Suprapubic skin (tissue), 4 donors: Measurements from ENCODE around the gene C1QTNF6. TPM values are rescaled to one million over a fixed set of nuclear protein-coding genes. Genes with fewer than 3 reads are reported as not detected.

Experiments used
- DNase-seq, 2 donors: peaks; one replicate each; pipeline ENCODE4 v3.0.0-alpha.2; 2019; ENCODE audit warnings: low spot score in 2 of 2
- H3K27ac ChIP-seq: fragments of 200-600 bp; sonication (generic); one replicate; pipeline ENCODE4 v1.5.1; 2019
- H3K27me3 ChIP-seq: fragments of 200-600 bp; sonication (generic); one replicate; pipeline ENCODE4 v1.5.1; 2019
- H3K36me3 ChIP-seq: fragments of 200-600 bp; sonication (generic); one replicate; pipeline ENCODE4 v1.5.1; 2019
- H3K4me1 ChIP-seq: fragments of 200-600 bp; sonication (generic); one replicate; pipeline ENCODE4 v1.5.1; 2019
- H3K4me3 ChIP-seq: fragments of 200-600 bp; sonication (generic); one replicate; pipeline ENCODE4 v1.5.1; 2019; ENCODE audit warnings: mild to moderate bottlenecking
- H3K9me3 ChIP-seq: fragments of 200-600 bp; sonication (generic); one replicate; pipeline ENCODE4 v1.5.1; 2019
- EP300 ChIP-seq: sonication (generic); formaldehyde crosslinking; IDR thresholded peaks from one replicate; pipeline ENCODE4 v1.6.1; 2017; ENCODE audit warnings: antibody characterized with exemption
- POLR2A ChIP-seq, 2 donors: fragments of 450-650 bp; IDR thresholded peaks; one replicate each; pipeline ENCODE4 v1.6.1; 2017; ENCODE audit warnings: antibody characterized with exemption in 2 of 2, mild to moderate bottlenecking in 2 of 2, moderate library complexity in 2 of 2
- POLR2AphosphoS5 ChIP-seq, 3 donors: sonication (generic); formaldehyde crosslinking; IDR thresholded peaks; one replicate each; pipeline ENCODE4 v1.6.1; 2017; ENCODE audit warnings: antibody characterized with exemption in 3 of 3
- WGBS: methylation state at CpG from one replicate; pipeline ENCODE4 v1.1.5; 2018; 5-methylcytosine and 5-hydroxymethylcytosine counted together
- total RNA-seq, 4 donors: library from RNA; depleted of rRNA; stranded (reverse); fragments of >200 nt; gene quantifications; one replicate each; pipeline ENCODE4 v1.1.0, GENCODE V29; 2016
- TF ChIP-seq, protein P1 (sequence below), 2 donors: fragments of 200-600 bp in 1 of 2; fragments of 450-650 bp in 1 of 2; sonication (generic) in 1 of 2; IDR thresholded peaks; one replicate each; pipeline ENCODE4 v1.5.1; 2016 to 2019; ENCODE audit warnings: antibody characterized with exemption in 2 of 2, mild to moderate bottlenecking in 1 of 2, moderate library complexity in 1 of 2

The C1QTNF6 gene
- total RNA-seq, 4 donors from 2014 or later, result 1.2 to 8.4 (median 2.7) TPM

DNA sequence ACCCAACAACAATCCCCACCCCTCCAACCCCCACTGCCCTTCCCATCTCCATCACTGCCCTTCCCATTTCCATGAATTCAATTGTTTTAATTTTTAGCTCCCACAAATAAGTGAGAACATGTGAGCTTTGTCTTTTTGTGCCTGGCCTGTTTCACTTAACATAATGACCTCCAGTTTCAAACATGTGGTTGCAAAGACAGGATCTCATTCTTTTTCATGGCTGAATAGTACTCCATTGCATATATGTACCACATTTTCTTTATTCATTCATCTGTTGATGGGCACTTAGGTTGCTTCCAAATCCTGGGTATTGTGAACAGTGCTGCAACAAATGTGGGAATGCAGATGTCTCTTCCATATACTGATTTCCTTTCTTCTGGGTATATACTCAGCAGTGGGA lies 37.3 kb downstream of the C1QTNF6 start:
- H3K4me1 ChIP-seq, result peaks cover 14% of the 10 kb centered on the region
- H3K27ac ChIP-seq, result no peak overlapping the region
- H3K36me3 ChIP-seq, result no peaks in the 10 kb centered on the region
- no peak overlapping the region for H3K4me3 ChIP-seq
- no peak for DNase-seq
- TF ChIP-seq, protein P1, sequence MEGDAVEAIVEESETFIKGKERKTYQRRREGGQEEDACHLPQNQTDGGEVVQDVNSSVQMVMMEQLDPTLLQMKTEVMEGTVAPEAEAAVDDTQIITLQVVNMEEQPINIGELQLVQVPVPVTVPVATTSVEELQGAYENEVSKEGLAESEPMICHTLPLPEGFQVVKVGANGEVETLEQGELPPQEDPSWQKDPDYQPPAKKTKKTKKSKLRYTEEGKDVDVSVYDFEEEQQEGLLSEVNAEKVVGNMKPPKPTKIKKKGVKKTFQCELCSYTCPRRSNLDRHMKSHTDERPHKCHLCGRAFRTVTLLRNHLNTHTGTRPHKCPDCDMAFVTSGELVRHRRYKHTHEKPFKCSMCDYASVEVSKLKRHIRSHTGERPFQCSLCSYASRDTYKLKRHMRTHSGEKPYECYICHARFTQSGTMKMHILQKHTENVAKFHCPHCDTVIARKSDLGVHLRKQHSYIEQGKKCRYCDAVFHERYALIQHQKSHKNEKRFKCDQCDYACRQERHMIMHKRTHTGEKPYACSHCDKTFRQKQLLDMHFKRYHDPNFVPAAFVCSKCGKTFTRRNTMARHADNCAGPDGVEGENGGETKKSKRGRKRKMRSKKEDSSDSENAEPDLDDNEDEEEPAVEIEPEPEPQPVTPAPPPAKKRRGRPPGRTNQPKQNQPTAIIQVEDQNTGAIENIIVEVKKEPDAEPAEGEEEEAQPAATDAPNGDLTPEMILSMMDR (IDR thresholded peaks at IDR 0.05), result no peak
- no peak for TF ChIP-seq POLR2A (IDR thresholded peaks at IDR 0.05)
- TF ChIP-seq EP300, result no peak
- TF ChIP-seq POLR2AphosphoS5 (IDR thresholded peaks at IDR 0.05), result no peak
- H3K9me3 ChIP-seq, result no peaks in the 10 kb centered on the region
- H3K27me3 ChIP-seq, result no peaks in the 10 kb centered on the region

DNA sequence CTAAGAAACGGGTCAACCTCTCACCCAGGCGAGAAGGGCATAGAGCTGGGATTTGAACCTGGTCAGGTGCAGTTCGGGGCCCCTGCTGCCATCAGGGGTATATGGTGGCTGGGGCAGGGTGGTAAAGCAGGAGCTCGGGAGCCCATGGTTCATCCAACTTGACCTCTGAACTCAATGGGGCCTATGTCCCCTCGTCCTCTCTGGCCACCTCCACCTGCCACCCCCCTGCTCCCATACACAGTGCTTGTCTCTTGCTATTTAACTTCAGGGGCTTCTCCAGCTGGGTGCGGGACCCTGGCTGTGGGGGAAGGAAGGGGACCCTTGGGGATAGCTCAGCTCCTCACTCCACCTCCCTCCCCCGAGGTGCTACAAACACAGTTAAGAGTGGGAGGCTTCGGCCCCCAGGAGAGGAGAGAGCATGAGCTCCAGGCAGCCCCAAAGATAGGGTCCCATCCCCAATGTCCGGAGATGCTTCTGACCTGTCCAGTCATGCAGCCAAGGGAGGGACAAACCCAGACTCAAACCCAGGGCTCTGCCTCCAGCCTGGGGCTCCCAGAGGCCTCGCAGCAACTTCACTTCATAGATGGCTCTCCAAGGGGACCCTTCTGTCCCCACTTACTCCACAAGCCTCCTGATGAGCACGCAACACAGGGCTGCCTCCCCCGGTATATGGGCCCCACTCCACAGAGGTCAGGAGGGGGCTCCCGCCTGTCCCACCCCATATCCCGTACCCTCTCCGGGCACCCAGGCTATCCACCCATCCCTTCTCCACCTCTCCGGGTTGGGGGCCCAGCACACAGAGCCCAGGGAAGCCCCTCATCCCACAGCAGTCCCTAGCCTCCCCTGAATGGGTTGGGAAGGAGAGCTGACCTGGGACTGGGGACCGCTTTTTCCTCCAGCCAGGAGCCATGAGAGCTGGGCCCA lies 39.0 kb downstream of the C1QTNF6 start:
- H3K4me3 ChIP-seq, result peak overlapping the region; percentile 19
- H3K27me3 ChIP-seq, result peaks cover 2% of the 10 kb centered on the region
- TF ChIP-seq, protein P1 (IDR thresholded peaks at IDR 0.05), result no peak
- TF ChIP-seq POLR2A (IDR thresholded peaks at IDR 0.05) (no peak), EP300 (no peak), POLR2AphosphoS5 (IDR thresholded peaks at IDR 0.05) (no peak)
- H3K4me1 ChIP-seq, result peaks cover 24% of the 10 kb centered on the region
- 83% methylated on average over 13 of the region's 17 CpGs for WGBS
- H3K9me3 ChIP-seq, result no peaks in the 10 kb centered on the region
- DNase-seq, result no peak
- H3K36me3 ChIP-seq, result no peaks in the 10 kb centered on the region
- no peak overlapping the region for H3K27ac ChIP-seq

DNA sequence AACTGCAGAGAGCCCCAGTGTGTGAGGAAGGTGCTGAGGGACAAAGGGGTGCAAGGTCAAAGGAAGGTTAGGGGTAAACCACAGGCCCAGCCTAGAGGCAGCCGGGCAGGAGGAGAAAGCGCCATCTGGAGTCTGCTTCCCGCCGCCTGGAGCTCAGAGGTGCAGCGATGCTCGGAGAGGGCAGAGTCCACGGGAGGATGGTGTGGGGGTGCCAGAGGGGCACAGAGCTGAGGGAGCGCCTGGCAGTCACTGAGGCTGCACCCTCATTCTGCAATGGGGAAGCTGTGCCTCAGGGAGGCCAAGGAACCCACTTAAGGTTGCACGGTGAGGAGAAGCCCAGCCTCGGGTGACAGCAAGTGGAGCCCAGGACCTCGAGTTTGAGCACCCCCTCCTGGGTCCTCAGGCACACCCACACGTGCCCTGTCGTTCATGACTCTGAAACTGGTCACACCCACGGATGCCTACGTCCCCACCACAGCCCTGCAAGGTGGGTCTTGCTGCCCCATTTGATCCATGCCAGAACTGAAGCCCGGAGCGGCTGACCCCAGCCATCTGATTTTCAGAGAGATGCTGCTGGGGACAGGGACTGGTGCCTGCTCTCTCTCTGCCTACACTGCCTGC lies 39.9 kb downstream of the C1QTNF6 start:
- TF ChIP-seq EP300 (no peak), POLR2A (IDR thresholded peaks at IDR 0.05) (no peak), POLR2AphosphoS5 (IDR thresholded peaks at IDR 0.05) (no peak)
- TF ChIP-seq, protein P1 (IDR thresholded peaks at IDR 0.05), result no peak
- Histone ChIP-seq H3K27ac (no peak overlapping the region), H3K27me3 (peaks cover 4% of the 10 kb centered on the region), H3K9me3 (no peaks in the 10 kb centered on the region), H3K4me3 (no peak overlapping the region), H3K4me1 (peaks cover 32% of the 10 kb centered on the region), H3K36me3 (no peaks in the 10 kb centered on the region)
- WGBS, result 68% methylated on average over 13 of the region's 17 CpGs
- DNase-seq, result no peak

DNA sequence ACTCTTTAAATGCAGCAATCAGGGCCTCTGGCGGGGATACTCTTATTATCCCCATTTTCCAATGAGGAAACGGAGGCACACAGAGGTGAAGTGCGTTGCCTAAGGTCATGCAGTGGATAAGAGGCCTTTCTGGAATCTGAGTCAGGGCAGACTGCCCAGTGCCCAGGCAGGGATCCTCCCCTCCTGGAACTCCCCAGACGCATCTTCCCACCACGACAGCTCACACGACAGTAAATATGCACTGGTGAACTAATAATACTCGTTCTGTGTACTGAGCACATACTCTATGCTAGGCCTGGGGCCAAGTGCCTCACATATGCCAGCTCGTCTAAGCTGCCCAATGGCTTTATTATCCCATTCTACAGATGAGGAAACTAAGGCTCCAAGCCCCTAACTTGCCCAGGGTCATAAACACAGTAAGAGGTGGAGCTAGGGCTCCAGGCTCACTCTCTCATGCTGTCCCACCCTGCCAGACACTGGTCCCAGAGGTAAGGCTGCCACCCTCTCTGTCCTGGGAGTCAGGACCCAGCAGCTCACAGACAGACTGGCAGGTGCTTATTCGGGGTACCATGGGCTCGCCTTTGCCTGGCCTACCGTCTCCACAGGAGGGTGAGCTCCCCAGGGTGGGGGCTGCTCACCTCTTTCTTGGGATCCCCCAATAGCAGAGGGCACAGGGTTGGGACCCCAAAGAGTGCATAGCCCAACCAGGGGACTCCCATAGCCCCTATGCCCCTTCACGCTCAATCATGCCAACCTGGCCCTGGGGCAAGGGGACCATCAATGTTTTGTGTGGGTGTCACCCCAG lies 40.7 kb downstream of the C1QTNF6 start:
- no peak for DNase-seq
- H3K27me3 ChIP-seq, result peaks cover 4% of the 10 kb centered on the region
- no peak overlapping the region for H3K27ac ChIP-seq
- WGBS, result 70% methylated on average over 11 of the region's 12 CpGs
- no peaks in the 10 kb centered on the region for H3K9me3 ChIP-seq
- no peaks in the 10 kb centered on the region for H3K36me3 ChIP-seq
- no peak overlapping the region for H3K4me3 ChIP-seq
- peaks cover 33% of the 10 kb centered on the region for H3K4me1 ChIP-seq
- no peak for TF ChIP-seq POLR2AphosphoS5 (IDR thresholded peaks at IDR 0.05)
- TF ChIP-seq, protein P1 (IDR thresholded peaks at IDR 0.05), result no peak
- no peak for TF ChIP-seq EP300
- TF ChIP-seq POLR2A (IDR thresholded peaks at IDR 0.05), result no peak
